ENCODE measurements around the gene B3GLCT.

B3GLCT gene

DNA sequence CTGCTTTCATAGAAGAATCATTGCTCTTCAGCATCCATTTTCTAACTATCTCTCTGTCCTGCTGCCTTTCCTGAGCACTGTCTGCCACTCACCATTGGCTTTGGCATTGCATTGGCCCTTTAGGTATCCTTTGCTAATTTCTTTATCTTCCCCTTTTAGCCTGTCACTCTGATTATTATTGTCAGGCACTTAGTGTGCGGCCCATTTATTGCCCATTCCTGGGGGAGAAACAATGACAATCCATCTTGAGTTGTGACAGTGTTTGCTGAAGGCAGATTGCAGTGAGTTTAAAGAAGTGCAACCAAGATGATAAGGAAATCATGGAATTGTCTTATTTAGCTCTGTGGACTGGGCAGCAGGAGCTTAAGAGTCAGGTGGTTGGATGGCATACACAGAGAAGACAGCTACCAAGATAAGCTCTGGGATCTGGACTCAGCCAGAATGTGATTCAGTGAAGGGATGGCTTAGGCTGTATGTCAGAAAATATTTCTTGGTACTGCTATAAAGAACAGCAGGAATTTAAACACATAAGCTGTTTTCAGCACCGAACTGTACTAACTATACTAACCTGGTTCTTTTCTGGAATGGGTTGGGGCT, 25.3 kb downstream of the B3GLCT start:
- no peak for DNase-seq

GRCh38 chr13:31225998-31226675, 26.4 kb downstream of the B3GLCT start:
- DNase-seq: no peak

DNA sequence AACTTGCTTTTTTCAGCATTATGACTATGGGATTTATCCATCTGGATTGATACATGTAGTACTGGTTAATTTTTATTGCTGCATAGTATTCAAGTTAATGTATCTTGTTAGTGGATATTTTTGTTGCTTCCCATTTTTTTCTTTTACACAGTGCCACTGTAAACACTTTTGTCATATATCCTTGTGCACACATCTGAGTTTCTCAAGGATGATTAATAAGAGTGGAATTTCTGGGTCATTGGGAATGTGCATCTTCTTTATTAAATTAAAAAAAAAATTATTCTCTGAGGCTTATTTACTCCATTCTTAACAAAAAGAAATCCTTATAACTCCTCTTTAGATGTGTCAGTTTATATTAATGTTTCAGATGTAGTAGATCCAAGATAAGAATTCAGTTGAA, 27.3 kb downstream of the B3GLCT start:
- no peak for DNase-seq

GRCh38 chr13:31227870-31228269, 28.1 kb downstream of the B3GLCT start:
- DNase-seq: no peak

- DNase-seq: no peak
These were observed 35.0 kb downstream of the B3GLCT start for GRCh38 chr13:31234729-31235128.

- no peak for DNase-seq
These were observed 36.5 kb downstream of the B3GLCT start for GRCh38 chr13:31236211-31236786.

- DNase-seq: no peak
These were observed 41.1 kb downstream of the B3GLCT start for GRCh38 chr13:31240921-31241320.

DNA sequence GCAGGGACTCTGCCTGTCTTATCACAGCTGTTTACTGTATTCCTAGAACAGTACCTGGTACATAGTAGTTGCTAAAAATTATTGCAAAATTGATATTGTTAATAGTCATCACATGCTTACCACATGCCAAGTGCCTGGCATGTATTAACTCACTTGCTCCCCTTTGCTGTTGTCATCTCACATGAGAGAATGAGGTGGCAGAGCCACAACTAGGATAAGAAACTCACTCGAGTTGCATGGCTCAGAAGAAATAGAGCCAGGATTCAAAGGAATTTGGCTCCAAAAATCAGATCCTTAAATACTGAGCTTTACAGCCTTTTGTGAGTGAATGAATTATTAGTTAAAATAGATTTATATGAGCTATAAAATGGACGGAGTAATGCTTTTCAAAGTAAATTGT, 42.6 kb downstream of the B3GLCT start:
- no peak for DNase-seq

DNA sequence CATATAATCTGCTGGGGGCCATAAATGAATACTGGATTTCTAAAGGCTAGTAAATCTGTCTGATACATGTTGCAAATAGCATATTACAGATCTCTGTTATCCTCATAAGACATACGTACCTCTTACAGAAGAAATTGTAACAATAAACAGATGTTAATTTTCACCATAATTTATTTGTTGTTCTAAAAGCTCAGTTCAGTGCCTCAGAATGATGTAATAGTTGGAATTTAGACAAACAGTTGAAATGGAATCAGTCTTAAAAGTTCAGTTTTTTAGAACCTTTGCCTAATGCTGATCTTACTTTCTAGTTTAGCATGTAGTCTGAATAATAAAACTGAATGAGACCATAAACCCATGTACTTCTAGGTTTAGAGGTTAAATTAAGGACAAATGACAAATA, 43.1 kb downstream of the B3GLCT start:
- no peak for DNase-seq

- DNase-seq: no peak
These were observed 46.0 kb downstream of the B3GLCT start for GRCh38 chr13:31245598-31246373.

- no peak for DNase-seq
These were observed 47.1 kb downstream of the B3GLCT start for GRCh38 chr13:31246918-31247317.

DNA sequence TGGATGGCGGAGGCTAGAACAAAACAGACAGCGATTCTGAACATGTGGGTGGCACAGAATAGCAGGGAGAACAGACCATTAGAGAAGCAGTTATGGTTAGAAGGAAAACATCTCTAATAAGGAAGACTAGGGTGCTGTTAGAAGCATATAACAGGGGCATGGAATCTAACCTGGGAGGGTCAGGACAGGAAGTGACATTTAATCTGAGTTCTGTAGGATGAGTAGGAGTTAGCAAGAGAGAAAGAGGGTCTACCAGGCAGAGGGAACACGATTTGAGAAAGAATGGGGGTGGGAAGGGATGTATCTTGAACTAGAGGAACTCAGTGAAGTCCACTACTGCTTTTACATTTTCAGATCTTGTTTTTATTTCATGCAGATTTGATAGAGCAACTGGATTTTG, 48.6 kb downstream of the B3GLCT start:
- no peak for DNase-seq

DNA sequence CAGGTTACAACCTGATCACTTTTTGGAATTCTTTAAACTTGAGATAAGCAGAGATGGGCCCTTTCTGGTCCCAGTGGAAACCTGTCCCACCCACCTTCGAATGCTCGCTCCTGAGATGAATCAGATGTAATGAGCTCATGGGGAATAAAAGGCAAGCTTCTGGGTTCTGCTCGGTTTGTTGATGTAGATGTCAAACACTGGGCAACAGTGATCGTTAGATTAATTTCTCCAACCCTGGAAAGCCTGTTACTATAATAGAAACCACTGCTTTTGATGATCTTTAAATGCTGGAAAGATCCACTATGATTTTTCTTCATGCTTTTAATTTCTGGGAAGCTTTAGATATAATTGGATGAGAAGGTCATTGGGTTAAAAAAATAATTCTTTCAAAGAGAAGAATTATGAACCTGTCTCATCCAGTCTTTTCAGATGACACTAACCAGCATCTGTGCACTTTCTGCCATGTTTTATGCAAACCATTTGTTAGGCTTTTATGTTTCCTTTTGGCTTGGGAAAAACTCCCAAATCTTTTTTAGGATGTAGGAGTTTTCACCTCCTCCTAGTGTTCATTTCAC, 49.3 kb downstream of the B3GLCT start:
- DNase-seq: no peak

DNA sequence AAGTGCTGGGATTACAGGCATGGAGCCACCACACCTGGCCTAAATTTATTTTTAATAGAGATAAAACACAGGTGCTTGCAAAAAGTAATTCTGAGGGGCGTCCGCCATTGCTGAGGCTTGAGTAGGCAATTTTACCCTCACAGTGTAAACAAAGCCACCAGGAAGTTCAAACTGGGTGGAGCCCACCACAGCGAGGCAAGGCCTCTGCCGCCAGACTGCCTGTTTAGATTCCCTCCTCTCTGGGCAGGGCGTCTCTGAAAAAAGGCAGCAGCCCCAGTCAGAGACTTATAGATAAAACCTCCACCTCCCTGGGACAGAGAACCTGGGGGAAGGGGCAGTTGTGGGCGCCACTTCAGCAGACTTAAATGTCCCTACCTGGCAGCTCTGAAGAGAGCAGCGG, 50.7 kb downstream of the B3GLCT start:
- no peak for DNase-seq

DNA sequence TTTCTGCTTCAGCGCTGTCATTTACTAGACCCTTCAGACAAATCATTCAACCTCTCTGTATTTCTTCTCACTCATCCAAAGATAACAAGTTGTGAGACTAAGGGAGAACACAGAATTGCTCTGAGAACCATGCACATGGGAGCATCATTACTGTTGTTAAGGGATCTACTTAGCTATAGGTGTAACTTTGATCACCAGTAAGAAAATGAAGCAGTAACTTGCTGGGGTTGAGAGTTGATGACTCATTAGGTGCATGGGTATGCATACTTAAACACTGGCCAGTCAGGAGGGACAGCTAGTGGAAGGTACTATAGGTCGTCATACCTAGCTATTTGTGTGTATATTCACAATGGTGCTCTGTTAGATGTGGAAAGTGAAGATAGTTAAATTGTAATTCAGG, 61.5 kb downstream of the B3GLCT start:
- DNase-seq: no peak

DNA sequence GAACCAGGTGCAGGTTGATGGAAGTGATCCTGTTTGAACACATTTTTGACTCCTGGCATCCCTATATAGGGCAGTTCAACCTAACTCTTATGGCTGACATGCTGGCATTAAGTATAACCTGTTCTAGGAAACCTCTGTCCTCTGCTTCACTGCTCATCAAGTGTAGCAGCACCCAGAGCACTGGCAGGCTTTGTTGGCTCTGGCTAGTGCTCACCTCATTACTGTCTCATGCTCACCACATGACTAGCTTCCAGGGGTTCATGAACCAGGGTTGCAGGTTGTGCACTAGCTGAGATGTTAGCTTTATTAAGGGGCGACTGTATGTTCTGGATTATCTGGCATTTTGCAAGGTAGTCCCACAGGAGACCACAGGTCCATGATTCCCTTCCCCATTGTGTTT, 63.6 kb downstream of the B3GLCT start:
- no peak for DNase-seq

- no peak for DNase-seq
These were observed 64.4 kb downstream of the B3GLCT start for GRCh38 chr13:31264151-31264550.

DNA sequence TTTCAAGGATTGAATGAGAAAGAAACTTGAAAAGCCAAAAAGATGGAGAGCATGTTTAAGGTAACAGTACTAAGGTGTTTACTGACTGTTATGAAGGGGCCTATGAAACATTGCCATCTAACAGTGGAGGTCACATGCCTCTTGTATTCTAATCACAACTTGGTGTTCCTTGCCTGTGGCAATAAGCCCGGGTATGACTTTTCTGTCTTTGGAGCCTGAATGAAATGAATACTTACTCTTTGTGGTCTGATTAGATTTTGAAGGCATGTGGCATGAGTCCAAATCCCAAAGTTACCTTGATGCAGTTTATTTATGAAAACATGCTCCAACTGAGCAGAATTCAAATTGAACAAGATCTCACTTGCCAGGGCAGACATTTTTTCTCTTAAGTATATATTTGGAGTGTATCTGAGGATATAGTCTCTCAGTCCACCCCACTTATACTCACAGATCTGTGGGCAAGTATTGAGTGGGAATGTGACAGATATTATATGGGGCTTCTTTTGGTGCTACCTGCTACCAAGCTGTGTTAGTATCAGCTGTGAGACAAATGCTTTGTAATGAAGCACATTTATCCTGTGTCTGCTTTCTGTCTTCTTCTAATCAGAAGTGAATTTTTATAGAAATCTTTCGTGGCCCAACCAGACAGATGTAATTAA, 67.5 kb downstream of the B3GLCT start:
- DNase-seq: no peak

GRCh38 chr13:31274390-31274789, 74.6 kb downstream of the B3GLCT start:
- DNase-seq: no peak

- no peak for DNase-seq
These were observed 76.6 kb downstream of the B3GLCT start for GRCh38 chr13:31276421-31276820.

- DNase-seq: no peak
These were observed 79.1 kb downstream of the B3GLCT start for GRCh38 chr13:31278869-31279268.

GRCh38 chr13:31282741-31283455, 83.1 kb downstream of the B3GLCT start:
- no peak for DNase-seq

Data from activated T-cell treated with anti-CD3 and anti-CD28 coated beads for 4 hours (primary cell).